Lower leg skin (tissue), 3 donors: ENCODE results near the gene EIF5AL1.

ENCODE experiments used
- CTCF ChIP-seq, 3 donors: fragments of 450-650 bp; IDR thresholded peaks; one replicate each; pipeline ENCODE4 v1.5.1; 2016; ENCODE audit warnings: antibody characterized with exemption in 3 of 3, mild to moderate bottlenecking in 3 of 3, moderate library complexity in 2 of 3
- POLR2A ChIP-seq, 2 donors: fragments of 450-650 bp; IDR thresholded peaks; one replicate each; pipeline ENCODE4 v1.6.1; 2016 to 2017; ENCODE audit warnings: antibody characterized with exemption in 2 of 2, mild to moderate bottlenecking in 1 of 2, moderate library complexity in 1 of 2

DNA sequence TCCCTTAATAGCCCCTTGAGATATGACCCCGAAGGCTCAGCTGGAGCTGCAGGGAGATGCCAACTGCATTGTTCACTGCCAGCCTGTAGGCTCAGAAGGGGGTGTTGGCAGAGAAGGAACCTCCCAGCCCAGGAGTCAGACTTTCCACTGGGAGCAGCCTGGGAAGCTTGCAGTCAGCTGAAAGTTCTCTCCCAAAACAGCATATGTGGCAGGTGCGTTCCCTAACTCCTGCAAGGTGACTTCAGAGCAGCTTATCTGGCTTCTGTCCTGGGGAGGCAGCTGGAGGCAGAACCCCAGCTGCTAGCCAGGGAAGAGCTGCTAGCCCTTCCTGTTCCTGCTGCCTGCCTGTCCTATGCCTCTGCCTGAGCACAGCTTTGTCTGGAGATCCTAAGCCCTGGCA, 39.8 kb downstream of the EIF5AL1 start:
- TF ChIP-seq CTCF (IDR thresholded peaks at IDR 0.05) (no peak), POLR2A (IDR thresholded peaks at IDR 0.05) (no peak)
